Endothelial cell of umbilical vein (primary cell): ENCODE results near the gene RGS6. TPM values are rescaled to one million over a fixed set of nuclear protein-coding genes. Genes with fewer than 3 reads are reported as not detected.

Experiments used
- BruUV-seq: library from RNA; stranded (reverse); fragments of 400-500 nt; replicated peaks from 2 replicates; lab custom pipeline; 2021; lab: Mats Ljungman, UMichigan
- CTCF ChIA-PET: fragments of 300-600, 350-600 bp; sonication (Branson Sonifier 250); formaldehyde crosslinking; loops from one replicate; lab custom pipeline; 2021; ENCODE audit warnings: antibody characterized with exemption, inconsistent platforms; lab: Charles Lee
- POLR2A ChIA-PET: fragments of 300-600, 350-600 bp; sonication (Branson Sonifier 250); formaldehyde crosslinking; loops from one replicate; lab custom pipeline; 2021; ENCODE audit warnings: antibody characterized with exemption, inconsistent platforms; lab: Charles Lee
- DNase-seq: peaks from one replicate; pipeline ENCODE4 v3.0.0-alpha.2; 2011; ENCODE audit warnings: low read depth, low spot score
- FAIRE-seq: peaks from 2 replicates; lab custom pipeline; 2011; peaks lifted over from hg19 to GRCh38; lab: Jason Lieb, UNC
- H2AFZ ChIP-seq: 2 replicates; pipeline ENCODE4 v1.6.0; 2012; ENCODE audit warnings: low read depth, low read length, control low read depth, inconsistent platforms
- H3K27ac ChIP-seq: 2 replicates; pipeline ENCODE4 v1.5.1; 2011; ENCODE audit warnings: low read depth, mild to moderate bottlenecking, control low read depth, low read length, moderate library complexity; ENCODE audit not compliant: insufficient read depth
- H3K27me3 ChIP-seq, 2 experiments: 2 replicates each; pipeline versions ENCODE4 v1.6.0 to v1.6.1; 2011; ENCODE audit warnings: low read length in 2 of 2, mixed read lengths in 1 of 2; ENCODE audit not compliant: control insufficient read depth in 2 of 2, insufficient read depth in 2 of 2
- H3K36me3 ChIP-seq, 2 experiments: 2 replicates in 1 of 2; 3 replicates in 1 of 2; pipeline ENCODE4 v1.5.1; 2011; ENCODE audit warnings: low read length in 2 of 2, mild to moderate bottlenecking in 1 of 2, moderate library complexity in 1 of 2; ENCODE audit not compliant: control insufficient read depth in 2 of 2, insufficient read depth in 2 of 2; ENCODE audit errors: extremely low read depth in 1 of 2
- H3K4me1 ChIP-seq: 3 replicates; pipeline ENCODE4 v1.5.1; 2011; ENCODE audit warnings: mild to moderate bottlenecking, low read length; ENCODE audit not compliant: control insufficient read depth, insufficient read depth; ENCODE audit errors: extremely low read depth
- H3K4me2 ChIP-seq: 2 replicates; pipeline ENCODE4 v1.6.1; 2011; ENCODE audit warnings: low read length, control low read depth, mixed read lengths; ENCODE audit not compliant: insufficient read depth
- H3K4me3 ChIP-seq, 3 experiments: fragments of 200-600 bp in 1 of 3; sonication (generic), shearing (Covaris generic) in 1 of 3; replicated peaks in 1 of 3; 2 replicates each; pipeline ENCODE4 v1.5.1; 2011 to 2016; ENCODE audit warnings: control low read depth in 3 of 3, low read length in 3 of 3, mild to moderate bottlenecking in 2 of 3, inconsistent platforms in 1 of 3, low read depth in 1 of 3, moderate library complexity in 1 of 3; ENCODE audit not compliant: insufficient read depth in 1 of 3
- H3K79me2 ChIP-seq: 2 replicates; pipeline ENCODE4 v1.6.0; 2012; ENCODE audit warnings: low read length, inconsistent platforms; ENCODE audit not compliant: control insufficient read depth, insufficient read depth
- H3K9ac ChIP-seq: replicated peaks from 2 replicates; pipeline ENCODE3; 2011; ENCODE audit warnings: low read length, control low read depth; ENCODE audit not compliant: insufficient read depth; ENCODE audit errors: extremely low read depth
- H3K9me1 ChIP-seq: replicated peaks from 3 replicates; pipeline ENCODE4 v1.6.0; 2011; ENCODE audit warnings: mild to moderate bottlenecking, low read length; ENCODE audit not compliant: control insufficient read depth, insufficient read depth; ENCODE audit errors: extremely low read depth
- H3K9me3 ChIP-seq: replicated peaks from 2 replicates; pipeline ENCODE4 v1.5.1; 2012; ENCODE audit warnings: low read length, inconsistent platforms; ENCODE audit not compliant: control insufficient read depth, insufficient read depth
- H4K20me1 ChIP-seq: replicated peaks from 2 replicates; pipeline ENCODE3; 2011; ENCODE audit warnings: mild to moderate bottlenecking, low read length; ENCODE audit not compliant: control insufficient read depth, insufficient read depth; ENCODE audit errors: extremely low read depth
- EZH2 ChIP-seq: IDR thresholded peaks from 2 replicates; pipeline ENCODE4 v1.6.1; 2012; ENCODE audit warnings: borderline replicate concordance, low read depth, mild to moderate bottlenecking, moderate library complexity, low read length, inconsistent platforms; ENCODE audit not compliant: severe bottlenecking
- FOS ChIP-seq: IDR thresholded peaks from 2 replicates; pipeline ENCODE4 v1.6.1; 2011; ENCODE audit warnings: mild to moderate bottlenecking, low read length, moderate library complexity, borderline replicate concordance; ENCODE audit not compliant: insufficient read depth
- GATA2 ChIP-seq: IDR thresholded peaks from 2 replicates; pipeline ENCODE4 v1.7.0; 2011; ENCODE audit warnings: low read depth, mild to moderate bottlenecking, moderate library complexity, mixed read lengths, low read length; ENCODE audit not compliant: insufficient read length, insufficient read depth
- JUN ChIP-seq: IDR thresholded peaks from 2 replicates; pipeline ENCODE4 v1.6.1; 2011; ENCODE audit warnings: borderline replicate concordance, low read depth; ENCODE audit not compliant: insufficient read length, insufficient read depth
- MYC ChIP-seq: IDR thresholded peaks from one replicate; pipeline ENCODE4 v1.6.1; 2011; ENCODE audit warnings: mild to moderate bottlenecking, low read depth, low read length
- POLR2A ChIP-seq: IDR thresholded peaks from 2 replicates; pipeline ENCODE4 v1.6.1; 2012; ENCODE audit warnings: low read depth, mild to moderate bottlenecking, control low read depth, low read length
- POLR2AphosphoS5 ChIP-seq: IDR thresholded peaks from 2 replicates; pipeline ENCODE4 v1.6.1; 2012; ENCODE audit warnings: low read depth, mild to moderate bottlenecking, control low read depth, low read length, moderate library complexity; ENCODE audit not compliant: insufficient read depth
- dilution Hi-C: fragments of 300-500 bp; cut with MboI; formaldehyde crosslinking; loops from one replicate; pipeline ENCODE4 v1.15.0; 2019; ENCODE audit warnings: low sequenced_read_pairs; ENCODE audit not compliant: extremely low pct_ligation_motif_present
- intact Hi-C: fragments of 100-400 bp; cut with micrococcal nuclease; formaldehyde crosslinking; loops from one replicate; pipeline ENCODE4 v1.10.0; 2022
- polyA plus RNA-seq, 4 experiments: library from polyadenylated mRNA; depleted of rRNA in 3 of 4; stranded (reverse) in 3 of 4; unstranded in 1 of 4; fragments of >200 nt; gene quantifications; 2 replicates each; pipeline versions ENCODE4 v1.2.1 to v1.2.3, GENCODE V29; 2011 to 2012; ENCODE audit warnings: missing spikeins in 1 of 4
- total RNA-seq: library from RNA; stranded (reverse); gene quantifications from 2 replicates; pipeline ENCODE4 v1.2.3, GENCODE V29; 2021
- TF ChIP-seq, protein P1 (sequence below), 2 donors: IDR thresholded peaks; 1 replicate in 1 of 2; 2 replicates in 1 of 2; pipeline ENCODE4 v1.5.1; 2011; ENCODE audit warnings: low read length in 2 of 2, mild to moderate bottlenecking in 2 of 2, moderate library complexity in 2 of 2, control low read depth in 1 of 2, inconsistent platforms in 1 of 2, low read depth in 1 of 2; ENCODE audit not compliant: insufficient read depth in 1 of 2; ENCODE audit errors: extremely low read depth in 1 of 2
- TF ChIP-seq, protein P2 (sequence below): IDR thresholded peaks from 2 replicates; pipeline ENCODE4 v1.6.1; 2011; ENCODE audit not compliant: insufficient read depth, insufficient read length

RGS6 gene
- total and polyA plus RNA-seq, 2 donors (not counting 3 experiments of a cell fraction or from before 2014, with no cell fraction given): not detected

DNA sequence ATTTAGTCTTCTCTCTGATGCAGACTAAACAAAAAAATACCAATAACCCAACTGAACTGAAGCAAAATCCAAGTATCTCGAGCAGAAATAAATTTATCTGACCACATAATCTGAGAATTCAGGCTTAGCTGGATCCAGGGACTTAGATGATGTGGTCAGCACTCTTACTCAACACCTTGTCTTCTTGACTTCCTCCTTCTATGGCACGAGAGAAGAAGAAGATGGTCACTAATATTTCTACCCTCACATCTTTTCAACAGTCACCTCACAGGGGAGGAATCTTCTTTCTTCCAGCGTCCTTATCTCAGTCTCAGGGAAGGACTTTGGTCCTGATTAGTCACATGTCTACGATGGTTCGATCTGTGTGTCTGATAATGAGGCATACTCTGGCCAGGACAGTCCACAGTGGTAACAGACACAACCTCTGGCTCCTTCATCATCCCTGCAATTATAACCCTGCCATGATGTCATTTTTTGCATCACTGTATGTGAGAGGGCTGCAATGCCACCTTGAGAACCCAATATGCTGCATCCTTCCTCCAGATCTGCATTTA, 15.8 kb downstream of the RGS6 start:
- Histone ChIP-seq H3K9ac (no peak overlapping the region), H3K4me1 (no peaks in the 10 kb centered on the region), H3K4me3 (no peak overlapping the region), H3K9me3 (no peaks in the 10 kb centered on the region), H4K20me1 (no peaks in the 10 kb centered on the region), H3K27me3 (no peaks in the 10 kb centered on the region), H3K27ac (no peak overlapping the region), H3K9me1 (no peaks in the 10 kb centered on the region), H2AFZ (no peak overlapping the region), H3K36me3 (no peaks in the 10 kb centered on the region), H3K4me2 (no peak overlapping the region), H3K79me2 (no peaks in the 10 kb centered on the region)
- intact Hi-C loops: no loop called here
- dilution Hi-C loops: no loop called here
- BruUV-seq: no TSS peak
- FAIRE-seq (no peak), DNase-seq (no peak)
- ChIA-PET CTCF (no interaction called here), POLR2A (no interaction called here)
- TF ChIP-seq FOS (no peak), GATA2 (no peak), EZH2 (no peak), POLR2A (no peak), JUN (no peak), MYC (no peak), POLR2AphosphoS5 (no peak)
- TF ChIP-seq, protein P1, sequence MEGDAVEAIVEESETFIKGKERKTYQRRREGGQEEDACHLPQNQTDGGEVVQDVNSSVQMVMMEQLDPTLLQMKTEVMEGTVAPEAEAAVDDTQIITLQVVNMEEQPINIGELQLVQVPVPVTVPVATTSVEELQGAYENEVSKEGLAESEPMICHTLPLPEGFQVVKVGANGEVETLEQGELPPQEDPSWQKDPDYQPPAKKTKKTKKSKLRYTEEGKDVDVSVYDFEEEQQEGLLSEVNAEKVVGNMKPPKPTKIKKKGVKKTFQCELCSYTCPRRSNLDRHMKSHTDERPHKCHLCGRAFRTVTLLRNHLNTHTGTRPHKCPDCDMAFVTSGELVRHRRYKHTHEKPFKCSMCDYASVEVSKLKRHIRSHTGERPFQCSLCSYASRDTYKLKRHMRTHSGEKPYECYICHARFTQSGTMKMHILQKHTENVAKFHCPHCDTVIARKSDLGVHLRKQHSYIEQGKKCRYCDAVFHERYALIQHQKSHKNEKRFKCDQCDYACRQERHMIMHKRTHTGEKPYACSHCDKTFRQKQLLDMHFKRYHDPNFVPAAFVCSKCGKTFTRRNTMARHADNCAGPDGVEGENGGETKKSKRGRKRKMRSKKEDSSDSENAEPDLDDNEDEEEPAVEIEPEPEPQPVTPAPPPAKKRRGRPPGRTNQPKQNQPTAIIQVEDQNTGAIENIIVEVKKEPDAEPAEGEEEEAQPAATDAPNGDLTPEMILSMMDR (IDR thresholded peaks at IDR 0.05; ENCODE audit: extremely low read depth in 1 of 2, insufficient read depth in 1 of 2, low read depth in 1 of 2, low read length in 2 of 2): no peak
- TF ChIP-seq, protein P2, sequence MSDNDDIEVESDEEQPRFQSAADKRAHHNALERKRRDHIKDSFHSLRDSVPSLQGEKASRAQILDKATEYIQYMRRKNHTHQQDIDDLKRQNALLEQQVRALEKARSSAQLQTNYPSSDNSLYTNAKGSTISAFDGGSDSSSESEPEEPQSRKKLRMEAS: no peak
